HepG2 (cell line): ENCODE results near the gene CNTD1. TPM values are rescaled to one million over a fixed set of nuclear protein-coding genes. Genes with fewer than 3 reads are reported as not detected.

Experiments used
- ETV6 ChIP-seq: sonication (generic); formaldehyde crosslinking; conservative IDR thresholded peaks from 2 replicates; pipeline ENCODE4 v1.4.0; 2020; ENCODE audit warnings: missing genetic modification reagents
- HDAC2 ChIP-seq: sonication (generic); formaldehyde crosslinking; IDR thresholded peaks from 2 replicates; pipeline ENCODE4 v1.4.0; 2020; ENCODE audit warnings: missing genetic modification reagents
- PAX8 ChIP-seq: sonication (generic); formaldehyde crosslinking; IDR thresholded peaks from 2 replicates; pipeline ENCODE4 v1.8.0; 2022; ENCODE audit warnings: mild to moderate bottlenecking, missing genetic modification reagents, borderline replicate concordance
- PHF8 ChIP-seq: sonication (generic); formaldehyde crosslinking; IDR thresholded peaks from 2 replicates; pipeline ENCODE4 v1.5.0; 2020; ENCODE audit warnings: missing genetic modification reagents
- SAP130 ChIP-seq: IDR thresholded peaks from 2 replicates; pipeline ENCODE4 v1.6.1; 2016; ENCODE audit warnings: low read depth
- SKI ChIP-seq: fragments of 450-650 bp; IDR thresholded peaks from one replicate; pipeline ENCODE4 v1.6.1; 2018; ENCODE audit warnings: mild to moderate bottlenecking; ENCODE audit not compliant: partially characterized antibody
- SP4 ChIP-seq: sonication (generic); formaldehyde crosslinking; IDR thresholded peaks from 2 replicates; pipeline ENCODE4 v1.8.1; 2023; ENCODE audit warnings: mild to moderate bottlenecking, missing genetic modification reagents
- TRAFD1 ChIP-seq: sonication (generic); formaldehyde crosslinking; IDR thresholded peaks from 2 replicates; pipeline ENCODE4 v1.5.1; 2020; ENCODE audit warnings: missing genetic modification reagents, mild to moderate bottlenecking, borderline replicate concordance
- ZBTB2 ChIP-seq: sonication (generic); formaldehyde crosslinking; IDR thresholded peaks from 2 replicates; pipeline ENCODE4 v1.8.0; 2022; ENCODE audit warnings: low read depth, missing genetic modification reagents
- ZFP82 ChIP-seq: sonication (generic); formaldehyde crosslinking; IDR thresholded peaks from 2 replicates; pipeline ENCODE4 v1.5.1; 2020; ENCODE audit warnings: mild to moderate bottlenecking, missing genetic modification reagents, borderline replicate concordance
- ZKSCAN5 ChIP-seq: sonication (generic); formaldehyde crosslinking; IDR thresholded peaks from 2 replicates; pipeline ENCODE4 v1.5.1; 2020; ENCODE audit warnings: mild to moderate bottlenecking, missing genetic modification reagents
- ZMYM2 ChIP-seq: sonication (generic); formaldehyde crosslinking; IDR thresholded peaks from 2 replicates; pipeline ENCODE4 v1.8.0; 2022; ENCODE audit warnings: mild to moderate bottlenecking, missing genetic modification reagents
- ZNF503 ChIP-seq: sonication (generic); formaldehyde crosslinking; IDR thresholded peaks from 2 replicates; pipeline ENCODE4 v1.4.0; 2020; ENCODE audit warnings: missing genetic modification reagents
- ZNF713 ChIP-seq: sonication (generic); formaldehyde crosslinking; IDR thresholded peaks from 2 replicates; pipeline ENCODE4 v1.4.0; 2020; ENCODE audit warnings: mild to moderate bottlenecking, missing genetic modification reagents
- ZNF747 ChIP-seq: sonication (generic); formaldehyde crosslinking; IDR thresholded peaks from 2 replicates; pipeline ENCODE4 v1.8.1; 2023; ENCODE audit warnings: missing genetic modification reagents, mild to moderate bottlenecking, borderline replicate concordance
- ZNF782 ChIP-seq: sonication (generic); formaldehyde crosslinking; IDR thresholded peaks from 2 replicates; pipeline ENCODE4 v1.4.0; 2020; ENCODE audit warnings: missing genetic modification reagents, mild to moderate bottlenecking, borderline replicate concordance
- polyA plus RNA-seq, 8 experiments: library from polyadenylated mRNA; depleted of rRNA in 3 of 8; stranded (reverse) in 7 of 8; unstranded in 1 of 8; fragments of >200 nt; fragmentation: Illumina TruSeq in 4 of 8; extraction: Trizol in 4 of 8; gene quantifications; 2 replicates each; pipeline versions ENCODE4 v1.2.1 to v1.2.3, GENCODE V29; 2011 to 2016; ENCODE audit warnings: low read depth in 4 of 8, missing spikeins in 1 of 8, mixed read lengths in 1 of 8; ENCODE audit not compliant: insufficient read depth in 1 of 8
- total RNA-seq, 5 experiments: library from RNA; depleted of rRNA; stranded (reverse); fragments of >200 nt; fragmentation: Illumina TruSeq; extraction: Trizol; gene quantifications; 2 replicates each; pipeline ENCODE4 v1.2.3, GENCODE V29; 2016; ENCODE audit warnings: low read depth in 1 of 5

Gene CNTD1
- total and polyA plus RNA-seq, 2 of the 13 experiments (the other 11 are each of a cell fraction or from before 2014, with no cell fraction given), result 0.11 to 0.15 TPM

- TF ChIP-seq PHF8 (CRISPR knock-in tag) (peak; percentile 97), ETV6 (CRISPR knock-in tag) (peak; percentile 84), ZNF782 (CRISPR knock-in tag) (peak; percentile 93; the same call in 1 of the 2 replicates), SP4 (CRISPR knock-in tag) (peak; percentile 62), ZBTB2 (CRISPR knock-in tag) (peak; percentile 75; the same call in 1 of the 2 replicates), PAX8 (CRISPR knock-in tag) (peak; percentile 85; the same call in 1 of the 2 replicates), HDAC2 (CRISPR knock-in tag) (peak; percentile 79), SKI (peak; percentile 52), ZMYM2 (CRISPR knock-in tag) (no peak), ZNF713 (CRISPR knock-in tag) (no peak), SAP130 (CRISPR knock-in tag) (peak; percentile 99), ZNF503 (CRISPR knock-in tag) (peak; percentile 79; the same call in 1 of the 2 replicates), ZKSCAN5 (CRISPR knock-in tag) (no peak; the same call in 1 of the 2 replicates), ZFP82 (CRISPR knock-in tag) (peak; percentile 90; the same call in 1 of the 2 replicates), ZNF747 (no peak; the same call in 1 of the 2 replicates), TRAFD1 (CRISPR knock-in tag) (no peak)
These were observed 34.5 kb downstream of the CNTD1 start, which contains the start of gene PSME3 (continued) for GRCh38 chr17:42832934-42833766.
